GM12878 (cell line): ENCODE measurements around the gene FOXK2. TPM values are rescaled to one million over a fixed set of nuclear protein-coding genes. Genes with fewer than 3 reads are reported as not detected.

Experiments used
- ATAC-seq: fragments of 200-7000 bp; cut with Tn5 transposase; 3 replicates; pipeline ENCODE4 v1.9.1; 2020; ENCODE audit warnings: mild to moderate bottlenecking, moderate library complexity
- BruUV-seq: library from RNA; stranded (reverse); fragments of 400-500 nt; replicated peaks from 2 replicates; lab custom pipeline; 2021; lab: Mats Ljungman, UMichigan
- CTCF ChIA-PET: fragments of 300-600 bp; sonication (Branson Sonifier 250); formaldehyde crosslinking; extraction: SDS; loops from one replicate; lab custom pipeline; 2021; ENCODE audit warnings: inconsistent platforms; lab: Yijun Ruan, JAX
- POLR2A ChIA-PET: fragments of 350-600 bp; formaldehyde crosslinking; extraction: SDS; loops from one replicate; lab custom pipeline; 2021; ENCODE audit warnings: inconsistent platforms; lab: Charles Lee
- RAD21 ChIA-PET: fragments of 300-600 bp; sonication (Branson Sonifier 250); formaldehyde crosslinking; loops from one replicate; lab custom pipeline; 2023; ENCODE audit warnings: antibody characterized with exemption; ENCODE audit not compliant: unreplicated experiment; lab: Charles Lee
- SMC1A ChIA-PET: fragments of 300-600 bp; sonication (Branson Sonifier 250); formaldehyde crosslinking; loops from one replicate; lab custom pipeline; 2023; ENCODE audit not compliant: unreplicated experiment, uncharacterized antibody; lab: Charles Lee
- DNase-seq: peaks from one replicate; pipeline ENCODE4 v3.0.0-alpha.2; 2011; ENCODE audit warnings: low read depth, low spot score
- FAIRE-seq: peaks from 3 replicates; lab custom pipeline; 2011; peaks lifted over from hg19 to GRCh38; lab: Jason Lieb, UNC
- H2AFZ ChIP-seq: 2 replicates; pipeline ENCODE4 v1.6.0; 2011; ENCODE audit warnings: low read depth, low read length, control low read depth; ENCODE audit not compliant: control insufficient read depth
- H3K27ac ChIP-seq: 2 replicates; pipeline ENCODE4 v1.5.1; 2011; ENCODE audit warnings: control low read depth; ENCODE audit not compliant: control insufficient read depth, insufficient read depth
- H3K27me3 ChIP-seq, 2 experiments: replicated peaks in 1 of 2; 2 replicates each; pipeline versions ENCODE4 v1.6.0 to v1.6.1; 2011; ENCODE audit warnings: low read length in 1 of 2; ENCODE audit not compliant: control insufficient read depth in 2 of 2, insufficient read depth in 2 of 2
- H3K36me3 ChIP-seq, 2 experiments: 2 replicates each; pipeline ENCODE4 v1.5.1; 2011; ENCODE audit warnings: low read length in 1 of 2; ENCODE audit not compliant: control insufficient read depth in 2 of 2, insufficient read depth in 2 of 2
- H3K4me1 ChIP-seq: 2 replicates; pipeline ENCODE4 v1.6.1; 2011; ENCODE audit warnings: mild to moderate bottlenecking, low read length, moderate library complexity, mixed read lengths; ENCODE audit not compliant: control insufficient read depth, insufficient read depth
- H3K4me2 ChIP-seq: 2 replicates; pipeline ENCODE4 v1.6.0; 2011; ENCODE audit warnings: control low read depth; ENCODE audit not compliant: control insufficient read depth, insufficient read depth
- H3K4me3 ChIP-seq: fragments of 200-600 bp; sonication (generic); 2 replicates; pipeline ENCODE4 v1.5.1; 2016
- H3K79me2 ChIP-seq: 2 replicates; pipeline ENCODE4 v1.6.0; 2011; ENCODE audit warnings: low read length; ENCODE audit not compliant: control insufficient read depth, insufficient read depth
- H3K9ac ChIP-seq: 2 replicates; pipeline ENCODE4 v1.8.0; 2011; ENCODE audit warnings: low read length, control low read depth, mixed read lengths; ENCODE audit not compliant: control insufficient read depth, insufficient read depth
- H3K9me3 ChIP-seq: replicated peaks from 3 replicates; pipeline ENCODE4 v1.5.1; 2011; ENCODE audit warnings: mild to moderate bottlenecking, low read length; ENCODE audit not compliant: control insufficient read depth, insufficient read depth
- H4K20me1 ChIP-seq: 2 replicates; pipeline ENCODE4 v1.6.0; 2011; ENCODE audit not compliant: control insufficient read depth, insufficient read depth
- BMI1 ChIP-seq: fragments of 450-650 bp; IDR thresholded peaks from 2 replicates; pipeline ENCODE4 v1.6.1; 2016; ENCODE audit warnings: mild to moderate bottlenecking, moderate library complexity, borderline replicate concordance
- CBX5 ChIP-seq: sonication (generic); IDR thresholded peaks from 2 replicates; pipeline ENCODE4 v1.6.1; 2016; ENCODE audit warnings: low read depth, moderate library complexity, mild to moderate bottlenecking, inconsistent platforms
- DPF2 ChIP-seq: fragments of 450-650 bp; IDR thresholded peaks from 2 replicates; pipeline ENCODE4 v1.6.1; 2017; ENCODE audit warnings: mild to moderate bottlenecking
- EZH2 ChIP-seq: IDR thresholded peaks from 2 replicates; pipeline ENCODE4 v1.6.1; 2012; ENCODE audit warnings: low read depth, mild to moderate bottlenecking, control low read depth, inconsistent platforms, low read length, borderline replicate concordance; ENCODE audit not compliant: control insufficient read depth
- GABPA ChIP-seq: IDR thresholded peaks from 2 replicates; pipeline ENCODE4 v1.6.1; 2014; ENCODE audit warnings: antibody characterized with exemption, low read depth, mild to moderate bottlenecking, inconsistent platforms
- HDAC6 ChIP-seq: fragments of 200-600 bp; sonication (generic); IDR thresholded peaks from one replicate; pipeline ENCODE4 v1.8.0; 2017; ENCODE audit warnings: antibody characterized with exemption; ENCODE audit not compliant: unreplicated experiment
- IRF4 ChIP-seq: IDR thresholded peaks from 2 replicates; pipeline ENCODE4 v1.6.1; 2011; ENCODE audit warnings: low read depth, low read length
- REST ChIP-seq: IDR thresholded peaks from 2 replicates; pipeline ENCODE4 v1.6.1; 2012; ENCODE audit warnings: mild to moderate bottlenecking, low read depth, low read length
- SIN3A ChIP-seq: IDR thresholded peaks from 2 replicates; pipeline ENCODE4 v1.6.1; 2012; ENCODE audit warnings: low read depth, low read length, improper control_type of control experiment
- SIX5 ChIP-seq: IDR thresholded peaks from 2 replicates; pipeline ENCODE4 v1.6.1; 2011; ENCODE audit warnings: mild to moderate bottlenecking, low read depth, low read length, moderate library complexity; ENCODE audit not compliant: severe bottlenecking
- STAT3 ChIP-seq: IDR thresholded peaks from 2 replicates; pipeline ENCODE4 v1.6.1; 2011; ENCODE audit warnings: low read depth, low read length, improper control_type of control experiment
- WGBS: methylation state at CpG from one replicate; pipeline ENCODE4 v1.1.6; 2016; ENCODE audit warnings: low lambda C conversion rate; ENCODE audit not compliant: insufficient replicate concordance, insufficient coverage; ENCODE audit errors: missing lambda C conversion rate; 5-methylcytosine and 5-hydroxymethylcytosine counted together
- in situ Hi-C: fragments of 300-500 bp; cut with MboI; formaldehyde crosslinking; loops from 9 replicates; pipeline ENCODE4 v1.14.3; 2018; ENCODE audit warnings: mixed read lengths
- intact Hi-C: fragments of 100-400 bp; cut with micrococcal nuclease; formaldehyde crosslinking; loops from one replicate; pipeline ENCODE4 v1.14.2; 2022; ENCODE audit not compliant: unreplicated experiment
- polyA plus RNA-seq, 11 experiments: library from polyadenylated mRNA; depleted of rRNA in 4 of 11; unstranded in 6 of 11; stranded (reverse) in 5 of 11; fragments of >200 nt; fragmentation: Nextera tagmentation in 4 of 11; fragmentation: Illumina TruSeq in 1 of 11; extraction: Ambion mirVana in 4 of 11; extraction: Trizol in 1 of 11; gene quantifications; 1 replicate in 1 of 11; 2 replicates in 10 of 11; pipeline versions ENCODE4 v1.2.1 to v1.2.3, GENCODE V29; 2011 to 2016; ENCODE audit warnings: inconsistent platforms in 2 of 11, missing spikeins in 2 of 11, low read depth in 1 of 11
- total RNA-seq, 4 experiments: library from RNA; depleted of rRNA in 3 of 4; stranded (reverse); fragments of >200 nt in 3 of 4; fragmentation: Illumina TruSeq in 1 of 4; extraction: Trizol in 1 of 4; gene quantifications; 2 replicates each; pipeline versions ENCODE4 v1.2.1 to v1.2.3, GENCODE V29; 2013 to 2021
- TF ChIP-seq, protein P1 (sequence below): IDR thresholded peaks from 2 replicates; pipeline ENCODE4 v1.6.1; 2012; ENCODE audit warnings: low read depth, low read length, improper control_type of control experiment

FOXK2 gene
- total and polyA plus RNA-seq, 10 of the 15 experiments (the other 5 are each of a cell fraction or from before 2014, with no cell fraction given), result 2.4 to 56.8 (median 34.4) TPM

DNA sequence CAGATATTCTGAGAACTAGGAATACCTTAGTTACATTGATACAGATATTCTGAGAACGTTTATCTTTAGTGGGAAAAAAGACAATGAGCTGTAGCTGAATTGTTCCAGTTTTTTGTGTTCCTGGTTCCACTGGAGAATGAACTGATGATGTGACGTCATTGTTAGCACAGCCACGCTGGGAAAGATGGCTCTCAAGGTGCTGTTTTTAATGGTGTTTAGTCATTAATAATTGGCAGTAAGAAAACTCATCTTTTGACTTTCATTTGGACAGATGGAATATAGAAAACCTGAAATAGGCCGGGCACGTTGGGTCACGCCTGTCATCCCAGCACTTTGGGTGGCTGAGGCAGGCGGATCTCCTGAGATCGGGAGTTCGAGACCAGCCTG lies 10.4 kb downstream of the FOXK2 start:
- no peak overlapping the region for H2AFZ ChIP-seq
- H4K20me1 ChIP-seq, result peaks cover 10% of the 10 kb centered on the region
- H3K36me3 ChIP-seq, result peaks cover 0 to 6% of the 10 kb centered on the region in 2 experiments; a peak in 2 of 4 replicates
- CTCF ChIA-PET, result interaction anchor here (0.8 to 2.7 kb wide), 8 partner anchors 9 to 111 kb away, joined by 3 to 10 read pairs (median 4); no protein-coding TSS in a partner anchor
- H3K9ac ChIP-seq, result no peak overlapping the region
- H3K9me3 ChIP-seq, result no peaks in the 10 kb centered on the region
- no peak overlapping the region for H3K4me2 ChIP-seq
- DNase-seq (no peak), ATAC-seq (no peak), FAIRE-seq (no peak)
- TF ChIP-seq, protein P1, sequence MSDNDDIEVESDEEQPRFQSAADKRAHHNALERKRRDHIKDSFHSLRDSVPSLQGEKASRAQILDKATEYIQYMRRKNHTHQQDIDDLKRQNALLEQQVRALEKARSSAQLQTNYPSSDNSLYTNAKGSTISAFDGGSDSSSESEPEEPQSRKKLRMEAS, result no peak
- TF ChIP-seq IRF4 (no peak), EZH2 (no peak), HDAC6 (no peak), STAT3 (no peak), DPF2 (no peak), REST (no peak), CBX5 (no peak), SIX5 (no peak), SIN3A (no peak), GABPA (no peak), BMI1 (no peak)
- POLR2A ChIA-PET, result interaction anchor here (0.6 to 1.4 kb wide), 5 partner anchors 10 to 668 kb away, joined by 3 to 7 read pairs (median 4); partner anchors contain the start of gene FOXK2
- in situ Hi-C loops, result no loop called here
- H3K4me3 ChIP-seq, result no peak overlapping the region
- SMC1A ChIA-PET, result interaction anchor here (1.0 to 2.3 kb wide), 6 partner anchors 9 to 31 kb away, joined by 3 to 9 read pairs (median 4); no protein-coding TSS in a partner anchor
- BruUV-seq, result no TSS peak
- RAD21 ChIA-PET, result interaction anchor here (0.7 to 2.1 kb wide), 5 partner anchors 10 to 508 kb away, joined by 3 to 5 read pairs (median 4); partner anchors contain the start of gene FOXK2
- intact Hi-C loops, result no loop called here
- H3K4me1 ChIP-seq, result peaks cover 22% of the 10 kb centered on the region
- no peak overlapping the region for H3K27ac ChIP-seq
- peaks cover 87% of the 10 kb centered on the region for H3K79me2 ChIP-seq
- H3K27me3 ChIP-seq, result no peaks in the 10 kb centered on the region
- WGBS, result 84% methylated on average over 9 of the region's 9 CpGs
